Measurements from ENCODE around the gene CKAP2L. TPM values are rescaled to one million over a fixed set of nuclear protein-coding genes. Genes with fewer than 3 reads are reported as not detected.

Gene CKAP2L, protein sequence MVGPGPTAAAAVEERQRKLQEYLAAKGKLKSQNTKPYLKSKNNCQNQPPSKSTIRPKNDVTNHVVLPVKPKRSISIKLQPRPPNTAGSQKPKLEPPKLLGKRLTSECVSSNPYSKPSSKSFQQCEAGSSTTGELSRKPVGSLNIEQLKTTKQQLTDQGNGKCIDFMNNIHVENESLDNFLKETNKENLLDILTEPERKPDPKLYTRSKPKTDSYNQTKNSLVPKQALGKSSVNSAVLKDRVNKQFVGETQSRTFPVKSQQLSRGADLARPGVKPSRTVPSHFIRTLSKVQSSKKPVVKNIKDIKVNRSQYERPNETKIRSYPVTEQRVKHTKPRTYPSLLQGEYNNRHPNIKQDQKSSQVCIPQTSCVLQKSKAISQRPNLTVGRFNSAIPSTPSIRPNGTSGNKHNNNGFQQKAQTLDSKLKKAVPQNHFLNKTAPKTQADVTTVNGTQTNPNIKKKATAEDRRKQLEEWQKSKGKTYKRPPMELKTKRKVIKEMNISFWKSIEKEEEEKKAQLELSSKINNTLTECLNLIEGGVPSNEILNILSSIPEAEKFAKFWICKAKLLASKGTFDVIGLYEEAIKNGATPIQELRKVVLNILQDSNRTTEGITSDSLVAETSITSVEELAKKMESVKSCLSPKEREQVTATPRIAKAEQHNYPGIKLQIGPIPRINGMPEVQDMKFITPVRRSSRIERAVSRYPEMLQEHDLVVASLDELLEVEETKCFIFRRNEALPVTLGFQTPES
- total RNA-seq: 0.13 and 0.26 TPM in 2 replicates

DNA sequence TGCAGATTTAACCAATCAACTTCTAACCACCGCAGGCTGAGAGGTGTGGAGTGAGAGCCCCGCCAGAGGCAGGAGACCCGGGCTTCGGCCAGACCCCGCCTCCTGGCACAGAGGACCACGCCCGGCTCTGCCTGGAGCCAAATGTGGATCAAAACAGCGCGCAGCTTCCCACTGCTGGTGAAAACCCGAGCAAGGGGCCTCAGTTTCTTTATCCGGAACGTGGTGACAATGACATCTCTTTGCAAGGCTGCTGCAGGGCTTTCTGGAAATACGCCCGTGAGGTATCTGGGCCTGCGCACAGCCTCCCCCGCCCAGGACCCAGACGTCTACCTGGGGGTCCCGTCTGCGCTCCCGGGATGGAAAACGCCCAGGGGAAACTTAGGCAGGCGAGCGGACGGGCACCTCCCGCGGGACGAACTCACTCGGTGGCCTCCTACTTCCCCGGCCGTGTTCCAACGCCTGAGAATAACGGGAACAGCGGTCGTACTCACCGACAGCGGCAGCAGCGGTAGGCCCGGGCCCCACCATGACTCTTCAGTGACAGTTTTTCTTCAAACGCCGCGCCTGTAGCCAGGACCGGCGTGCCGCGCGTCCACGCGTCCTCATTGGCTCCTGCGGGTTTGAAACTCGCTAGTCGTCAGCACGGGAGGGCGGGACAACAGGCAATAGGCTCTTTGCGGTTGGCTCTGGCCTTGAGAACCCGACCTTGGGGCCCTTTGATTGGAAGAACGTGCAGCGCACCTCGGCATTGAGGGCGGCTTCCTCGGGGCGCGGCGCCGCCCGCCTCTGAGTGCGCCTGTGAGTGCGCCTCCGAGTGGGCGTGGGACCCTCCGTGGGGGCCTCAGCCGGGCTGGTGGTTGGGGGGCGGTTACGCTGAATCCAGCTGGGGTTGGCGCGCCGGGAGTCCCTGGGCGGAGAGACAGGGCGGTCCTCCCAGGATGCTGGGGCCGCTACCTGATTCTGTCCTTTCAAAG, at the start of gene CKAP2L:
Gene CKAP2L (minus strand): TSS at position 539 of the 974 bp plus-strand sequence. CDS start 11 bp downstream, at position 528.
- Histone ChIP-seq H3K27me3 (ENCODE audit: control insufficient read depth, insufficient read depth, low read length) (no peaks in the 10 kb centered on the region), H3K4me3 (ENCODE audit: low read depth, low read length) (peak within 1 kb of the TSS; percentile 65), H3K36me3 (ENCODE audit: control insufficient read depth, insufficient read depth, low read length) (no peaks in the 10 kb centered on the region)
- DNase-seq (ENCODE audit: low read depth): peak; percentile 96
- no peak for FAIRE-seq
- TF ChIP-seq, protein P1, sequence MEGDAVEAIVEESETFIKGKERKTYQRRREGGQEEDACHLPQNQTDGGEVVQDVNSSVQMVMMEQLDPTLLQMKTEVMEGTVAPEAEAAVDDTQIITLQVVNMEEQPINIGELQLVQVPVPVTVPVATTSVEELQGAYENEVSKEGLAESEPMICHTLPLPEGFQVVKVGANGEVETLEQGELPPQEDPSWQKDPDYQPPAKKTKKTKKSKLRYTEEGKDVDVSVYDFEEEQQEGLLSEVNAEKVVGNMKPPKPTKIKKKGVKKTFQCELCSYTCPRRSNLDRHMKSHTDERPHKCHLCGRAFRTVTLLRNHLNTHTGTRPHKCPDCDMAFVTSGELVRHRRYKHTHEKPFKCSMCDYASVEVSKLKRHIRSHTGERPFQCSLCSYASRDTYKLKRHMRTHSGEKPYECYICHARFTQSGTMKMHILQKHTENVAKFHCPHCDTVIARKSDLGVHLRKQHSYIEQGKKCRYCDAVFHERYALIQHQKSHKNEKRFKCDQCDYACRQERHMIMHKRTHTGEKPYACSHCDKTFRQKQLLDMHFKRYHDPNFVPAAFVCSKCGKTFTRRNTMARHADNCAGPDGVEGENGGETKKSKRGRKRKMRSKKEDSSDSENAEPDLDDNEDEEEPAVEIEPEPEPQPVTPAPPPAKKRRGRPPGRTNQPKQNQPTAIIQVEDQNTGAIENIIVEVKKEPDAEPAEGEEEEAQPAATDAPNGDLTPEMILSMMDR (IDR thresholded peaks at IDR 0.05; ENCODE audit: insufficient read depth, low read length, severe bottlenecking): no peak

DNA sequence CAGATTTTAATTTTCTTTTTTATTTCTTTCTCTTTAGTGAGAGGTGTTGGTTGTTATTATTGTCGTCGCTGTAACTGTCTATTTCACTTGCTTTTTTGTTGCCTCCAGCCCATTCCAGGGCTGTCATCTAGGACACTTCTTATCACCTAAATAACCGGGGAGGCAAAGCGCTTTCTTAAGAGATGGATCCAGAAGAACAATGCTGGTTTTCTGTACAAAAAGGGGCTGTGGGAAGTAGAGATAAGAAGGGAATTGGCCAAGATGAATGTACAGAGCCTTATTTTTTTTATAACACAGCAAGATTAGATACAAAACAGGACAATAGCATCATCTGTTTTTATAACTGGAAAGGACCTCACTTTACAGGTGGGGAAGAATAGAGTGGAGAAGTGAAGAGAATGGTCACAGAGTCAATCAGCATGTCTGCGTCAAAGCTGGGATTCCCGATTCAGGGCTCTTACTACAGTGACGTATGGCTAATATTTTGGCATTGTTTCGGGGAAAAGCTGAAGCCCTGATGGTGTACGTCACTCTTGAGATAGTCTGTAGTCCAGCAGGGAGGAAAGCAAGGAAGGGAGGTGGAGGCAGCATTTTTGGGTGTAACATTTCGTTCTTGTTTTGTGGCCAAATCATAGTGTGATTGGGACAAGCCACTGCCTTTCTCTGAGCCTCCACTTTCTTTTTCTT, 49.0 kb upstream of the CKAP2L start:
- DNase-seq (ENCODE audit: low read depth) (no peak), FAIRE-seq (no peak)
- TF ChIP-seq, protein P1 (IDR thresholded peaks at IDR 0.05; ENCODE audit: insufficient read depth, low read length, severe bottlenecking): no peak
- H3K36me3 ChIP-seq (ENCODE audit: control insufficient read depth, insufficient read depth, low read length): no peaks in the 10 kb centered on the region
- H3K27me3 ChIP-seq (ENCODE audit: control insufficient read depth, insufficient read depth, low read length): no peaks in the 10 kb centered on the region
- no peak overlapping the region for H3K4me3 ChIP-seq (ENCODE audit: low read depth, low read length)

GRCh38 chr2:112812318-112813267, 48.2 kb upstream of the CKAP2L start:
- H3K4me3 ChIP-seq (ENCODE audit: low read depth, low read length): no peak overlapping the region
- DNase-seq (ENCODE audit: low read depth) (peak; percentile 63), FAIRE-seq (no peak)
- TF ChIP-seq, protein P1 (IDR thresholded peaks at IDR 0.05; ENCODE audit: insufficient read depth, low read length, severe bottlenecking): no peak
- no peaks in the 10 kb centered on the region for H3K36me3 ChIP-seq (ENCODE audit: control insufficient read depth, insufficient read depth, low read length)
- H3K27me3 ChIP-seq (ENCODE audit: control insufficient read depth, insufficient read depth, low read length): no peaks in the 10 kb centered on the region

DNA sequence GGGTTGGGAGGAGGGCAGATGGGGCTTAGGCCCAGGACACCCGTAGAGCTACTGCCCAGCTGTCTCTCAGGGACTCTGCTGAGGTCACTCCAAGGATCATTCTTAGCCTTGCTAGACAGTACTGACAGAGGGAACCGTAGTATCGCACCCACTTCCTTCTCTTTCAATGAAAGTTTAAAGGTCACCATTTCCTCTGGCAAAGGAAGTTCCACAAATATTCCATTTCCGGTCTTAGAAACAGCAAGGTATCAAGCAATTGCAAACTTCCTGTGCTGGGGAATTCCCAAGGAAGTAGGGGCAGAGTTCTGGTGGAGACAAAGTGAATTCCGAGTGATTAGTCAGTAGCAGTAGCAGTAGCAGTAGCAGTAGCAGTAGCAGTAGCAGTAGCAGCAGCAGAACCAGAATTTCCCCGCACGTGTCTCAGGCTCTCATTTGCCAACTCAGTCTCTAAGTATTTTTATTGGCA, 47.5 kb upstream of the CKAP2L start:
- DNase-seq (ENCODE audit: low read depth) (peak; percentile 98), FAIRE-seq (no peak)

More for the DNA sequence above, 47.5 kb upstream of the CKAP2L start:
- Histone ChIP-seq H3K27me3 (ENCODE audit: control insufficient read depth, insufficient read depth, low read length) (no peaks in the 10 kb centered on the region), H3K4me3 (ENCODE audit: low read depth, low read length) (no peak overlapping the region), H3K36me3 (ENCODE audit: control insufficient read depth, insufficient read depth, low read length) (no peaks in the 10 kb centered on the region)
- TF ChIP-seq, protein P1 (IDR thresholded peaks at IDR 0.05; ENCODE audit: insufficient read depth, low read length, severe bottlenecking): no peak
